GM19043 (cell line): ENCODE results near the gene TBC1D5.
"Not testable (repeated sequence)": the region's sequence is repeated elsewhere in the genome, so short reads cannot be mapped to it uniquely, and the experiment has no call there.

ENCODE experiments used
- ATAC-seq: cut with Tn5 transposase; IDR thresholded peaks from one replicate; pipeline ENCODE4 v1.9.1; 2021; ENCODE audit warnings: low read depth; ENCODE audit not compliant: unreplicated experiment

Gene TBC1D5

DNA sequence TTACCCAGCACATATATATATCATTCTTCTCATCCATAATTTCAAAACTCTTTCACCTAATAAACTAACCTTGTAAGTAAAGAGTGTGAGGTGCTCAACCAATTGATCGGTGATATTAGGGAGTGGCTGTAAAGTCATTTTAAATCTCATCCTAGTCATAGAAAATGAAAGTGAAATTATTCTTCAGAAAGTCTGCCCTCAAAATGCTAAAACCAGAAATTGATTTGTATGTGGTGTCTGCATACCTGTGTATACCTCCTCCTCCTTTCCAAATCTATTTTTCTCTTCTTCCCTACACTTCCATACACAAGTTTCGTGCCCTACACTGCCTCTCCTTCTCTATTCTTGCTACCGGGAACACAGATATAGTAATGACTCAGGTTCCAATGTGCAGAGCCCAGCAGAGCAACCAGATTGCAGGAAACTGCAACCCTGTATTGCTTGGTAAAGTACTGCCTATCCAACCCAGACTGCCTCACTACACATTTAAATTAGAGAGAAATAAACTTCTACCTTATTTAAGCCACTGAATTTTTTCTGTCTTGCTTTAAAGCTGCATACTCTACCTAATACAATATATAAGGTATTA lies 7.4 kb upstream of the TBC1D5 start:
- ATAC-seq, result peak; percentile 29

DNA sequence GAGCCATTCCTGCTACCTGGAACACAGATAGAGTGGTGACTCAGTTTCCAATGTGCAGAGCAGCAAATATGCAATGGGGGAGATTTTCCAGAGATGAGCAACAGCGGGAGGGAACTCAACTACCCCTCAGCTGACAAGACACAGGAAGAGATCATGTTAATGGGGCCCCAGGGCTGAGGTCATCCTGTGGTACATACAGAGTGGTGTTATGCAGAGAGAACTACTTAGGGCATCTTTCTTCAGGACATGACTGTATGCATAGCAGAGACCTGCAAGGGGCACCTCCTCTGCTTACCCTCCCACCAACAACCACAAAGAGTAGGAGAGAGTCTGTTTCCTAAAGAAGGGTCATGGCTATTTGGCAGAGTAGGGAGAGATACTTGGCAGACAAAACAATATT lies 6.8 kb upstream of the TBC1D5 start:
- peak; percentile 34 for ATAC-seq

DNA sequence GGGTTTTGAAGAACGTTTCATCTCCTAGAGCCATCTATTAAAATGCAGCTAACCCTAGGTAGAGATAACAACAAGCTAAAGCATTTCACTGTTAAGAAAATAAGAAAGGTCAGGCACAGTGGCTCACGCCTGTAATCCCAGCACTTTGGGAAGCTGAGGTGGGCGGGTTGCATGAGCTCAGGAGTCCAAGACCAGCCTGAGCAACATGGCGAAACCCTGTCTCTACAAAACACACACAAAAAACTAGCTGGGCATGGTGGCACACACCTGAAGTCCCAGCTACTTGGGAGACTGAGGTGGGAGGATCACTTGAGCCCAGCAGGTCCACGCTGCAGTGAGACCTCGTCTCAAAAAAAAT lies 5.4 kb upstream of the TBC1D5 start:
- ATAC-seq, result no peak

DNA sequence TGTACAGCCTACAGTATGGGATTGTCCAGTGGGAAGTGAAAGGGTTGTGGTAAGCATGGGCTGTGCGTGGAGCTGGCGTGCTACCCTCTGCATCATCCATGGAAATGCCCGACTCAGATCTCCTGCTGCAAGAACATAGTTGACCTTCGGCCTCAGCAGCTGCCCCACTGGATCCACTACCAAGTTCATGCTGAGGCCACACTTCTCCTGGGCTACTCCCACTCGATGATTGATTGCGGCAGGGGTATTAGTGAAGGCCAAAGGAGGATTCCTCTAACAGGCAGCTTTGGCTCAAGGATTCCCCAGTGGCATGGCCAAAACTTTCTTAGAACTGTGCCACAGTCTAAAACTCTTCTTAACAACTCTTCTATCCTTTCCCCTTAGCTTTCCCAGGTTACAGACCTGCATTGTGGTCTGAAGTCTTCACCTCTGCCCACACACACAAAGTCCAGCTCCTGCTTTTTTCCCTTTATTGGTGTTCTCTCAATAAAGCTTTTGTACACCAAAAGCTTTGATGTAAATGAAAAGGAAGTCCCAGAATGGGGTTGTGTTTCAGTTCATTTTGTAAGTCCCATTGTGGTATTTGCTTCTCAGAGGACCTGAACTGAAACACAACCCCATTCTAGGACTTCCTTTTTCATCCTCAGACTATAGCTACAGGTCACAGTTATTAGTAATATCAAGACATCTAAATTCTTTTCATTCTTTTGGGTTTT lies 4.9 kb upstream of the TBC1D5 start:
- peak; percentile 70 for ATAC-seq

DNA sequence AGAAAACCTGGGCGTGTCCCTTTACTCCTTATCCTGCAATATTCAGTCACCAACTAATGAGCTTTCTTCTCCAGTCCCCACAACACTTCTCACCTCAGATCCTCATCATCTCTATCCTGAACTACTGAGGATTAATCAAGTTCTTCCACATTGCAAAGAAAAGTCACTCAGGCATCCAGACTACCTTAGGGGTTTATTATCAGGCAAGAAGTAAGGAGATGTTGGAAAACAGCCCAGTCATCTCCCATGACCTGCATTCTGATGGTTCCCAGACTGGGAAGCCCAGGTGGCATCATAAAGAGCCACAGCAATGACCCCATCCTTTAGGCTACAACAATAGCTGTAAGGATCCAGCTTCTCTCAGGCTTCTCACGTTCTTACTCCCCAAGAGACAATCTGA lies 3.5 kb upstream of the TBC1D5 start:
- ATAC-seq, result no peak

DNA sequence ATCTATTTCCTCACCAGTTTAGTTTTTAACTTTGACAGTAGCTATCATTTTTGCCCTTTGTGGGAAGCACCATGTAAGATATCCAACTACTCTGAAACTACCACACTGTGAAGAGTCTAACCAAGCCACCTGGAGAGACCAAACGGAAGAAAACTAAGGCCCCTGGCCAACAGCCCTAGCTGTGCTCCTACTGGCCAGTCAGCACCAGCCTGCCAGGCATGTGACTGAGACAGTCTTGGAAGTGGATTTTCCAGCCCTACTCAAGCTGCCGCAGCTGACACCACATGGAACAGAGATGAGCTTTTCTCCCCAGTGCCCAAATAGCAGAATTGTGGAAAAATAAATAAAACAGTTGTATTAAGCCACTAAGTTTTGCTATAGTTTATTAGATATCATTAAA lies 2.9 kb upstream of the TBC1D5 start:
- ATAC-seq, result no peak

DNA sequence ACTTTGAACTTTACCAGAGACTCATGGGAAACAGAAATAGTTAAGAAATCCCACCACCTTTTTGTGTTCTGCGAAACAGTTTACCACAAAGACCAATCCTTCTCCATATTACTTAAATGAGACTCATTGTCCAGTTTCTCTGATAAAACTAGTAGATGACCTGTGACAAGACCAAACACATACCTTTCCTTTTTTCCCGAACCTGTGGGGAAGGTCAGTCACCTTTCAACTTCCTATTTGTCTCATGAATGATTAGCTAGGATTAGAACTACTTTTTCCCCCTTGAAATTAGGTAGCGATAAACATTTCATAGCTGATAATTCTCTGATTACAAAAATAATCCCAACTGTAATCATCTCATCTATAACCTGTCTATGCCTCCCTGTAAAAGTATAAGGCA lies 2.3 kb upstream of the TBC1D5 start:
- no peak for ATAC-seq

DNA sequence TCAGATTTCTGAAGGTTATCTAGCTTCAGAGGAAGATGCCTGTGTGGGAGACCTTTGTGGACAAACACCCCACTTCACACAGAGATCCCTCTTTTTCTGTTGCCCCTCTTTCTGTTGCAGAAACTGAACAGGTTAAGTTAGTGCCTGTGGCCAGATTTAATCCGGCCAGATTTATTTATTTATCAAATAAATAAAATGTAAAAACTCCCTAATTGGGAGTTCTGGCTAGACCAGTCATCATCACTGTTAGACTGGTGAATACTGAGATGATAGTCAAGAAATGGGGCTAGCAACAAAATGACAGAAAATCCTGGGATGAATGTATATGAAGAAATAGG lies 1.2 kb upstream of the TBC1D5 start:
- no peak for ATAC-seq

DNA sequence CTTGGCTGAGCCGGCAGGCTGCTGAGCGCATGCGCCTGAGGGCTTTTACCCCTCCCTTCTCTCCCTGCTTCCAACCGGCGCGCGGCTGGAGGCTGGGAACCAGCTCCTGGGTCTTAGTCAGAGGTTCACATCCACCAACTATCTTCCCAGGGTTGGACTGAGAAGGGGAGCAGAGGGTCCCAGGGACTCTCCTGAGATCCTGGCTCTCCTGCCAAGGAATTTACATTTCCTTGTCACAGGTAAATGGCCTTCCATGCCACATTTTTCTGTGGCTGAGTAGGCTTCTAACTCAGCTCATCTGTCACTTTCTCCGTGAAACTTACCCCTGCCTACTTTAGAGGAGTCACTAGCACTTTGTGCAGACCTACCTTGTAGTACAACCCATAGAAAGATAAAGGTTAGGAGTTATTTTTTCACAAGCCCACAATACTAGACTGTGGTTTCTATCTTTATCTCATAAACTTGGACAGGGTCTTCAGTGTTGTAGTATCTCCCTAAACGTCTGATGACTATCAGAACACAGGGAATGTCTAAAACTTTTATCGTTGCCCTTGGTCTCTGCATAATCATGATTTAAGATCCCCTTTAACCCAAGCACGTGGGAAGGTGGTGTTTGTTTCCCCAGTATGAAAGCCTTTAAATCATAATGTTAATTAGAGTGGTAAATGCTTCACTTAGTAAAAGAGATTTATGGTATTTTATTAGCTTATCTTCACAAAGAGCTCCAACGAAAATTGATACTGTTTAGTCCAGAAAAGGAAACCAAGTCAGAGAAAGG lies 638 bp upstream of the TBC1D5 start:
- no peak for ATAC-seq

DNA sequence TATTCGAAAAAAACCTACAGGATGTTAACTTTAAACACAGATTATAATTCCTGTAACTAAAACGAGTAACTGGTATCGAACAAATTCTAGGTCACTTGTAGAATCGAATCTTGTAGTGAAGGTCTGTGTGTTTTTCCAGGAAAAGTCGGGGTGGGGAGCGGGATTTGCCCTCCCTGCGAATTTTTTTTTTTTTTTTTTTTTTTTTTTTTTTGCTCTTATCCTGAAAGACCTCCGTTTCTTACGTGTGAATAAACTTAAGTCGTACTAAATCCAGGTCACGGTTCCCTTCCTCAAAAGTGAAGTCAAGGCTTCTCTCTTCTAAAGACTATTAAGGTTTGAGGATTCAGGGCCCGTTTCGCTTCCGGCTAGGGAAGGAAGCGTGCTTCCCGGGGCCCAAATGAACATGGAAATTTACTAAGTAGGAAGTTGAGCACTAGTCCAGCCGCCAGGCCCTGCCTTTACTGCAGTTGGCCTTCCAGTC lies 770 bp downstream of the TBC1D5 start:
- no peak for ATAC-seq

DNA sequence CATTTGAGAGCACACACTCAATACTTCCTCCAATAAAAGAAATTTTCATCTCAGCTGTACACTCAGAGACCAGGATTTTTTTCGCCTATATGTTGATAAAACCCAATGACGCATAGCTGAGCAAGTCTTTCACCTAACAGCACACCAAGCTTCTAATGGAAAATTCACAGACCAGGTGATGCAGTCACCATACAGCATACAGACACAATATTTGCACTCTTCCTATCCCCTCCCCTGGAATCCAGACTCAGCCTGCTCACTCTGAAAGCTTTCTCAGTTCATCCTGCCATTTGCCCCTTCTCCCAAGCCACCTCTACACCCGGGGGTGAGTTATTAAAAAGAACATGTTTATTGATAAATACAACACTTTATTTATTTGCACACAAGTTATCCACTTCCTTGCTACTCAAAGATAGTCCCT lies 1.7 kb downstream of the TBC1D5 start:
- no peak for ATAC-seq

DNA sequence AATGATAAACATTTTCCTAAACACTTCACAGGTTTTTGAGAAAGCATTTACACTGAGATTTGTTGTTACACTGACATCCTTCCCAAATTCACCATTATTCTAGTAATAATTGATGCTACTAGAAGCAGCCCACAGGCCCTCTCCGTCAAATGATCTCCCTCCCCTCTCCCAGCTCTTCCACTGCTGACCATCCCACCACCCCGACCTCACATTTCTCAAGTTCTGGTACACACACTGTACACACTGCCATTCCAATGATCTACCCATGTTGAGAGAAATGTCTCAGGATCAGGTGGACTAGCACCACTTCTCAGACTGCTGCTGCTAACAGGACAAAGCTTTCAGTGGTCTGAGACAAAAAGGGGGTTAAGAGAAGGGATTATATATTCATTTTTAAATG lies 3.5 kb downstream of the TBC1D5 start:
- ATAC-seq, result no peak

DNA sequence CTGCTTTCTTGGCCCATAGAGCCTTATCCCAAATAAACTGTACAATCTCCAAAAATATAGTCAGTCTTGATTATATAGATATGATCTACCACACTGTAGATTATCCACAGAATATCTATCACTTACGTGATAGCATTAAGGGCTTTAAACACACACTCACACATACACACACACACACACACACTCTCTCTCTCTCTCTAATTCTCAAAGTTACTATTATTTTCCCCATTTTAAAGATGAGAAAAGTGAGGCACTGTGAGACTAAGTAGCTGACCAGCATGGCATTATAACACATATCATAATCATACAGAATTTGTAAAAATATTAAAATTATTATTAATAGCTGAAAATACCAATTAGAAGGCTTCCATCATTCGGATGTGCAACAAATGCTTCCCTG lies 4.2 kb downstream of the TBC1D5 start:
- ATAC-seq, result no peak

DNA sequence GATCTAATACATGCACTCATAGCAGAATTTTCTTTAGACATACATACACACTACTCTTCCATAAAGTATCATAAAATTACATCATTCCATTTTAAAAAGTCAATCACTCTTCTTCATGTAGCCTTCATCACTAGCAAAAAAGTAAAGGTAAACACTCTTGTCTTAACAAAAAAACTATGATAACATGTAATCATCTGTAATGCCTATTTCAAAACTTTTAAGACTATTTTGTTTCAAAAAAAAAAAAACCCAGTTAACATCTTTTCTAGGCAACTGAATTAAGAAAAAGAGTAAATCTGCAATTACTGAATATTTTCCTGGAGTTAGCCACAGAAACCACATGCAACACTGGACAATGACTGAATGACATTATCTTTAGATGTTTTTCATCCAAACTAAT lies 4.8 kb downstream of the TBC1D5 start:
- no peak for ATAC-seq

DNA sequence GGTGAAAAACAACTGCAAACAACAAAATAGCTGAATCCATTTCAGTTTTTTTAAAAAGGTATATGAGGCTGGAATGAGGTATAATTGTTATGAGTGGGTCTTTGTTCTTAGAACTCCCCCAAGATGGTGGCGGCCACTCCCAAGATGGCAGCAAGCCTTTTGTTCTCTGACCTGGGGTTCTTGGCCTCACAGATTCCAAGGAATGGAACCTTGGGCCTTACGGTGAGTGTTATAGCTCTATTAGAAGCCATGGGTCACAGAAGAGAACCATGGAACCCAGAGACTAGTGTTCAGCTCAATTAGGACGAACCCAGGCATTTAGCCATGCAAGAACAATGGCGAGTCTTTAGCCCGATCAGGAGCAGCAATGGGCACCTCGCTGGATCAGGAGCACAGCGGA lies 7.1 kb downstream of the TBC1D5 start:
- ATAC-seq, result not testable (repeated sequence)

DNA sequence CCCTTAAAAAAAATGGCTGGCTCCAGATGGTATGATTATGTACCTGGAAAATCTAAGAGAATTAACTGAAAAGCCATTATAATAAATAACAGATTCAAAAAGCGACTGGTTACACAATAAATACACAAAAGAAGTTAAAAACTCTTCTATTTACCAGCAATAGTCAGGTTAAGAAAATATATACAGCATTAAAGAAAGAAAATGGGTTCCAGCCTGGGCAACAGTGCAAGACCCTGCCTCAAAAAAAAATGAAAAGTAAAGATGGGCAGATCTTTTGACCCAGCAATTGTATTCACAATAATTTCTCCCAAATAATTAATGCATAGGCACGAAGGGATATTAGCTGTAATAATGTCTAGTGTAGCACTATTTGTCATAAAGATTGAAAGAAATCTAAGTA lies 8.7 kb downstream of the TBC1D5 start:
- no peak for ATAC-seq

DNA sequence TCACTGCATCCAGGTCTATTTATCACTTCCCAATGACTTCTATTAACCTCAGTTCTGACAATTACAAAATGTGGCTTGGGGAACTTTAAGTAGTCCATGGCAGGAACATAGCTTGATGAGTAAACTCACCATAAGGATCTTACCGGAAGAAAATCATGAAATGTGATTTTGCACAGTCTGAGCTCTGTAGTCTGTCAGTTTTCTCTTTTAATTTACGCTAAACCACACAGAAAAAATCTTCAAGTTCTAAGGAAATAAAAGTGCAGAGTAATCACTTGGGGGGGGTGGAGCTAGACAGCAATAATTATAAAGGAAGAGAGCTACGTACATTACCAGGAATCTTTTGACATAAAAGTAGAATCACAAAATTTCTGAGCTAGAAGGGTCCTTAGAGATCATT lies 9.2 kb downstream of the TBC1D5 start:
- no peak for ATAC-seq

DNA sequence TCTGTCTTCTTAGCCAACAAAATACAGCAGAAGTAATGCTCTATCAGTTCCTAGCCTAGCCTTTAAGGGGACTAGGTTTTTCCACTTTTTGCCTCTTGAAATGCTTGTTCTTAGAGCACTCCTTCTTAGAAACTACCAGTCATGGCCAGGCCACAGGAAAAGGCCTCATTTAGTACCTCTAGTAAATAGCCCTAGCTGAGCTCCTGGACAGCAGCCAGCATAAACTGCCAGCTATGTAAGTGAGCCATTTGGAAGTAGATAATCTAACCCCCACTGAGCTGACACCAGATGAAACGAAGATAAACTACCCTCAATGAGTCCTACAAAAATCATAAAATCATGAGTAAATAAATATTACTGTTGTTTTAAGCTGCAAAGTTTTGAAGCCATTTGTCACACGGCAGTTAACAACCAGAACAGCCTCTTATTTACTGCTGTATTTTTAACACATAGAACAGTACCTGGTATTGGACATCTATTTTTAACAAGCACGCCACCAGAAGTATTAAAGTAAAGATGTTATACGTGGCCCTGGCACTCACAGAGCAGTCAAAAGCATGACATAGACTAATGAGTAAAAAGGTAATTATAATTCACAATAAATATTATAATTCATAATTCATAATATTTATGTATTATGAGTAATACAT lies 12.0 kb downstream of the TBC1D5 start:
- ATAC-seq, result no peak

DNA sequence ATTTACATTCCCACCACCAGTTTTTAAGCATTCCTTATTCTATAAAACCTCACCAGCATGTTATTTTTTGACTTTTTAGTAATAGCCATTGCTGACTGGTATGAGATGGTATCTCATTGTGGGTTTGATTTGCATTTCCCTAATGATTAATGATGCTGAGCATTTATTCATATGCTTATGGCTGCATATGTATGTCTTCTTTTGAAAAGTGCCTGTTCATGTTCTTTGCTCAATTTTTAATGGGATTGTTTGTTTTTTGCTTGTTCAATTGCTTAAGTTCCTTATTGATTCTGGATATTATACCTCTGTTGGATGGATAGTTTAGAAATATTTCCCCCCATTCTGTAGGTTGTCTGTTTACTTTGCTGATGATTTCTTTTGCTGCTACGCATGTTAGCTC lies 16.1 kb downstream of the TBC1D5 start:
- ATAC-seq, result no peak

DNA sequence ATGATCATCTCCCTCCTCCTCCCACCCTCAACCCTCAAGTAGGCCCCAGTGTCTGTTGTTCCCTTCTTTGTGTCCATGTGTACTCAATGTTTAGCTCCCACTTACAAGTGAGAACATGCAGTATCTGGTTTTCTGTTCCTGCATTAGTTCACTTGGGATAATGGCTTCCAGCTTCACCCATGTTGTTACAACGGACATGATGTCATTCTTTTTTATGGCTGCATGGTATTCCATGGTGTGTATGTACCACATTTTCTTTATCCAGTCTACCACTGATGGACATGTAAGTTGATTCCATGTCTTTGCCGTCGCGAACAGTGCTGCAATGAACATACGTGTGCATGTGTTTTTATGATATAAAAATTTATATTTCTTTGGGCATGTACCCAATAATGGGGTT lies 16.6 kb downstream of the TBC1D5 start:
- ATAC-seq, result not testable (repeated sequence)

DNA sequence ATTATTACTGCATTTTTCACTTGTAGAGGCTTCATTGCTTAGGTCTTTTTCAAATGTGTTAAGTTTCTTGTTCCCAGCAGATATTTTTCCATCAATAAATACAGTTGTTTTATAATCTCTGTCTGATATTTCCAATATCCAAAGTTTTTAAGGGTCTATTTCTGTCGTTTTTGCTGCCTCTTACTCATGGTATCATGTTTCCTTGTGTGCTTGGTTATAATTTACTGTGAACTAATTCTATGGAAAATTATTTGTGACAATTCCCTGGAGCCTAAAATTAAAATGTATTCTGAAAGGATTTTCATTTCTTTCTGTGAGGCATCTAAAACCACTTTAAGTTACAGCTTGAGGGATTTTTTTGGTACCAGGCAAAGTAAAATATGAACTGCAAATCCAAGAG lies 17.5 kb downstream of the TBC1D5 start:
- ATAC-seq, result no peak
